Mucosa of stomach (tissue), 1 donor: Measurements from ENCODE around the gene VSTM4.

Source experiments
- H3K27me3 ChIP-seq: one replicate; pipeline ENCODE4 v1.7.0; 2013; ENCODE audit warnings: mild to moderate bottlenecking, low read length; ENCODE audit not compliant: control insufficient read depth, insufficient read depth
- H3K36me3 ChIP-seq: one replicate; pipeline ENCODE4 v1.7.0; 2013; ENCODE audit warnings: low read length; ENCODE audit not compliant: control insufficient read depth, insufficient read depth
- H3K4me1 ChIP-seq: one replicate; pipeline ENCODE4 v1.7.0; 2013; ENCODE audit warnings: mild to moderate bottlenecking, low read length; ENCODE audit not compliant: control insufficient read depth, insufficient read depth
- H3K4me3 ChIP-seq: one replicate; pipeline ENCODE4 v1.7.0; 2013; ENCODE audit warnings: low read length
- H3K9ac ChIP-seq: one replicate; pipeline ENCODE4 v1.7.0; 2013; ENCODE audit warnings: mild to moderate bottlenecking, low read length, moderate library complexity
- H3K9me3 ChIP-seq: one replicate; pipeline ENCODE4 v1.7.0; 2013; ENCODE audit warnings: mild to moderate bottlenecking, low read length, moderate library complexity; ENCODE audit not compliant: control insufficient read depth
- donor health status: Pancreatic carcinoma.

The VSTM4 gene

GRCh38 chr10:49053998-49054692, 61.2 kb downstream of the VSTM4 start:
- Histone ChIP-seq H3K4me1 (no peaks in the 10 kb centered on the region), H3K9ac (no peak overlapping the region), H3K36me3 (no peaks in the 10 kb centered on the region), H3K9me3 (no peaks in the 10 kb centered on the region), H3K4me3 (no peak overlapping the region), H3K27me3 (no peaks in the 10 kb centered on the region)

DNA sequence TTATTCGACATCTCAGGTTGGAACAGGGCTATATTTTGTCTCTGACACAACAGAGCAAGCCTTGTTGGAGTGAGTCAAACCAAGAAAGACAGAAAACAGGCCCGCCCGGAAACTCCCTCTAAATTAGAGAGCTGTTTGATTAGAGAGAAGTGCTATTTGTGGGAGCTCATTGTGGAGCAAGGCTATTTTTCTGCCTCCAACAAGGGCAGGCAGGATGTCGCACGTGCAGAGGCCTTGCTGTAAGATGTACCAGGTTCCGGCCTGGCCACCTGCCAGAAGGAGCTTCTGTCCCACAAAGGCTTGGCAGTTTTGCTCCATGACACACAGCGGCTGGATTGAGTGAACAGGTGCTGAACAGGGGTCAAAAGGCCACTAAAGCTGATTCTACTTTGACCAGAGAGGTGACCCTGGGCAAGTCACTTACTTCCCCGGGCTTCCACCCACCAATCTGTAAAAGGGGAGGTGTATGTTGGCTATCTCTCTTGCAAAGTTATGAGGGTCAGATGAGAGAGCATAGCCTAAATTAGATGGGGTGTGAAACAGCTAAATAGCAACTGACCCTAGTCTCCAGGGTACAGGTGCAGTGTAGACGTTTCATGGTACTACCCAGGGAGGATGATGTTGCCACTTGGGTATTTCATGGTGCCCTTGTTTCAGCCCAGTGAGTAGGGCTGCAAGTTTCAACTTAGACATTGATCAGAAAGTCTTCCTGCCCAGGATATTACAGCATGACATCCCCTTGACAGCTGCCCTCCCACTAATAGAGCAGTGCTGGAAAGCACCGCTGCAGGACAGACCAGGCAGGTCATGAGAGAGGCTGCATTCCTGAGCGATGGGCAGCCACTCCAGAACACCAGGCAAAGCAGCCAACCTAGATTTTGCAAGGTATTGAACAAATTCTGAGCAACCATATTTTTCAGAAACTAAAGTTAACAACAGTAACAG, 62.0 kb downstream of the VSTM4 start:
- no peaks in the 10 kb centered on the region for H3K27me3 ChIP-seq
- H3K9me3 ChIP-seq, result no peaks in the 10 kb centered on the region
- H3K9ac ChIP-seq, result no peak overlapping the region
- H3K36me3 ChIP-seq, result no peaks in the 10 kb centered on the region
- H3K4me3 ChIP-seq, result no peak overlapping the region
- no peaks in the 10 kb centered on the region for H3K4me1 ChIP-seq

- H3K9me3 ChIP-seq, result no peaks in the 10 kb centered on the region
- no peaks in the 10 kb centered on the region for H3K4me1 ChIP-seq
- H3K36me3 ChIP-seq, result no peaks in the 10 kb centered on the region
- no peak overlapping the region for H3K9ac ChIP-seq
- H3K4me3 ChIP-seq, result no peak overlapping the region
- H3K27me3 ChIP-seq, result no peaks in the 10 kb centered on the region
Measured at GRCh38 chr10:49052069-49052468, 63.3 kb downstream of the VSTM4 start.

DNA sequence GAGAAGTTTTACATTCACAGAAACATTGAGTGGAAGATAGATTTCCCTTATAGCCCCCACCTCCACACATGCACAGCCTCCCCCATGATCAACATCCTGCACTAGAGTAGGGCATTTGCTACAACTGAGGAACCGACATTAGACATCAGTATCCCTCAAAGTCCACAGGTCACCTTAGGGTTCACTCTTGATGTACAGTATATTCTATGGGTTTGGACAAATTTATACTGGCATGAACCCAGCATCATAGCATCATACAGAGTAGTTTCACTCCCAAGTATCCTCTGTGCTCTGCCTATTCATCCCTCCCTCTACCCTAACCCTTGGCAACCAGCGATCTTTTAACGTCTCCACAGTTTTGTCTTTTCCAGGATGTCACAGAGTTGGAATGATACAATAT, 64.4 kb downstream of the VSTM4 start:
- H3K27me3 ChIP-seq, result no peaks in the 10 kb centered on the region
- H3K36me3 ChIP-seq, result no peaks in the 10 kb centered on the region
- H3K4me3 ChIP-seq, result no peak overlapping the region
- no peaks in the 10 kb centered on the region for H3K4me1 ChIP-seq
- H3K9ac ChIP-seq, result no peak overlapping the region
- H3K9me3 ChIP-seq, result no peaks in the 10 kb centered on the region

DNA sequence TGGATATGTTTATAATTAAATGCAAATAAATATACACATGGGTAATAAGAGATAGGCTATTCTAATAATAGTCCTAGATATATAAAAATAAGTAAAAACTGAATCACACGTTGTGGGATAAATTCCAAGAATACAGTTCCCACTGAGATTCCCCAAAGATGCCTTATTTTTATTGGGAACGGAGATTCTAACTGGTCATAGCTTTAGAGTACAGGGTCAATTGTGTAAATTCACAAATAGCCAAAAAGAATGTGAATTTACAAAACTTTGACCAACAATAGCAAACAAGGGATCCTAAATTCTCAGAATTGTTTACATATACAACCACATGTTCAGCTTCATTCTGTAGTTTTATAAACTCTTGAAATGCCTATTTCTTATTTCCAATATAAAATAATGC, 65.0 kb downstream of the VSTM4 start:
- Histone ChIP-seq H3K4me3 (no peak overlapping the region), H3K4me1 (no peaks in the 10 kb centered on the region), H3K36me3 (no peaks in the 10 kb centered on the region), H3K9ac (no peak overlapping the region), H3K9me3 (no peaks in the 10 kb centered on the region), H3K27me3 (no peaks in the 10 kb centered on the region)

DNA sequence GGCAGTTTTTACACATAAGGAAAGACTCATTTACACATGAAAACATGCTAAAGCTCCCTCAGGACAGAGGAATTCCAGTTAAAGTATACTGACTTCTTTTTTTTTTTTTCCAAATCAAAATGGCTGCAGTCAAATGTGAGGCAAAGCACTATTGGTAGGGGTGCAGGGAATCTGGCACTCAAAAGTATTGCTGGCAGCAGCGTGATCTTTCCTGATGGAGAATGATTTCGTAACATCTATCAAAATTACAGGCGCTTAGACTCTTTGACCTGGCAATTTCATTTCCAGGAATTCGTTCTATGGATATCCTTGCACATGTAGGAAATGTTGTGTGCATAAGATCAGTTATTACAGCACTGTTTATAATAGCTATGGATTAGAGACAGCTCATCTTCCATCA, 65.7 kb downstream of the VSTM4 start:
- Histone ChIP-seq H3K9ac (no peak overlapping the region), H3K4me3 (no peak overlapping the region), H3K9me3 (no peaks in the 10 kb centered on the region), H3K4me1 (no peaks in the 10 kb centered on the region), H3K36me3 (no peaks in the 10 kb centered on the region), H3K27me3 (no peaks in the 10 kb centered on the region)

DNA sequence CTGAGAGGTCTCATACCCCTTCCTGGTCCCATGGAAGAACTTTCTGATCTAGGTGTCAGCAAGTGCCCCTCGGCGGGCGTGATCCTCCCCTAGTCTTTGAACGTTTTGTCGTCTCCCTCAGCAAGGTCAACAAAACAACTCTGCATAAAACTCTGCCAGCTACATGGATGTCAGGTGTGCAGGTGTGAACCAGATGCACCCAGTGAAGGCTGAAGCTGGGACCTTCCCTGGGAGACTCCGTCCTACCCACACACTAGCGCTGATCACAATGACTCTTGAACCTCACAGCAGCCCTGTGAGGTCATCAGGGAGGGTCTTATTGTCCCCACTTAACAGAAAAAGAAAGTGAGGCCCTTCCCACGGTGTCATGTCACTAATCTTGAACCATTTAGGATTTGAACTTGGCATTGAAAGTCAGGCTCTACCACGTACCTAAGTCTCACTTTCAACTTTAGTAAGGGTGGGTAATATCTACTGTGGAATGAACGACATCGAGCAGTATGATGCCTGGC, 68.1 kb downstream of the VSTM4 start:
- Histone ChIP-seq H3K9ac (no peak overlapping the region), H3K36me3 (no peaks in the 10 kb centered on the region), H3K9me3 (no peaks in the 10 kb centered on the region)

DNA sequence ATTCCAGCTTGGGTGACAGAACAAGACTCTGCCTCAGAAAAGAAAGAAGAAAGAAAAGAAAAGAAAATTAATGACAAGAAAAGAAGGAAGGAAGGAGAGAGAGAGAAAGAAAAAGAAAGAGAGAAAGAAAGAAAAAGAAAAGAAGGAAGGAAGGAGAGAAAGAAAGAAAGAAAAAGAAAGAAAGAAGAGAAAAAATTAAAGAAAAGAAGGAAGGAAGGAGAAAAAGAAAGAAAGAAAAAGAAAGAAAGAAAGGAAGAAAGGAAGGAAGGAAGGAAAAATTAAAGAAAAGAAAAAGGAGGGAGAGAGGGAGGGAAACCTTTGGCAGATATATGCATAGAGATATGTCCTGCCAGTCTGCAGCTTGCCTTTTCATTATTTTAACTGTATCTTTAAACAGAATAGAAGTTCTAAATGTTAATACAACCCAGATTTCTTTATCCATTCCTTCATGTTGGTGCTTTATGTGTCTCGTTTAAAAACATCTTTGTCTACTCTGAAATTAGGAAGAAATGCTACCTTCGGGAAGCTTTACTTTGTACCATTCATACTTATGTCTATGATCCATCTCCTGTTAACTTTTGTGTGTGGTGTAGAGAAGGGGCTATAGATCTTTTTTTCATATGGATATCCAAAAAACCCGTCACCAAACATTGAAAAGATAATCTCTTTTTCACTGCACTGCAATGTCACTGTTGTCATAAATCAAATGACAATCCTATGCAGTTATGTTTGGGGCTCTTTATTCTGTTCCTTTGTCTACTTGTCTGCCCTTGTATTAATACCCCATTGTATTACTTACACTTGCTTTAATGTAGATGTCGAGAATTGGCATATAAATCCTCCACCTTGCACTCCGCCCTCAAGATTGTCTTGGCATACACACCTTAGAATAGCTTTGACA, 70.8 kb downstream of the VSTM4 start:
- no peaks in the 10 kb centered on the region for H3K4me1 ChIP-seq

More for the DNA sequence above, 68.1 kb downstream of the VSTM4 start:
- Histone ChIP-seq H3K27me3 (no peaks in the 10 kb centered on the region), H3K4me3 (no peak overlapping the region), H3K4me1 (no peaks in the 10 kb centered on the region)

GRCh38 chr10:49040601-49041000, 74.7 kb downstream of the VSTM4 start:
- Histone ChIP-seq H3K9me3 (no peaks in the 10 kb centered on the region), H3K4me1 (no peaks in the 10 kb centered on the region), H3K4me3 (no peak overlapping the region), H3K27me3 (no peaks in the 10 kb centered on the region), H3K36me3 (no peaks in the 10 kb centered on the region), H3K9ac (no peak overlapping the region)

More for the DNA sequence above, 70.8 kb downstream of the VSTM4 start:
- H3K9me3 ChIP-seq, result no peaks in the 10 kb centered on the region
- H3K4me3 ChIP-seq, result no peak overlapping the region
- H3K9ac ChIP-seq, result no peak overlapping the region
- no peaks in the 10 kb centered on the region for H3K36me3 ChIP-seq
- no peaks in the 10 kb centered on the region for H3K27me3 ChIP-seq

DNA sequence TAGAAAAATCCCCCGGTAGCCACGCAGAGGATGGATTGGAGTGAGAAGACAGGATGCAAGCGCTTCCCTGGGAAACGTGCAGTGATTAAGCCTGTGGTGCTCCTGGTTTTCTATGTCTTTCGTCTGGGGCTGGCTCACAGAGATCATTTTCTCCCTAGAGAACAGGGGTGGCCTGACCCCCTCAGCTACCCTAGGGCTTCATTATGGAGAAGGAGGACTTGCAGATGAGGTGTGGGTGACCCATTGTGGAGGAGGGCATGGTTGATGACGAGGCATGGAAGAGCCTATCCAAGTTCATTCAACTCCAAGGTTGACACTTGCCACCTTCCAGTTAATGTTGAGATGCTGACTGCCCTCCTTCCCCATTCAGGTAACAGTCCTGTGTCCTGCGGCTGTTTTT, 75.9 kb downstream of the VSTM4 start:
- H3K27me3 ChIP-seq, result no peaks in the 10 kb centered on the region
- H3K9me3 ChIP-seq, result no peaks in the 10 kb centered on the region
- no peaks in the 10 kb centered on the region for H3K36me3 ChIP-seq
- H3K9ac ChIP-seq, result no peak overlapping the region
- no peak overlapping the region for H3K4me3 ChIP-seq
- H3K4me1 ChIP-seq, result no peaks in the 10 kb centered on the region

DNA sequence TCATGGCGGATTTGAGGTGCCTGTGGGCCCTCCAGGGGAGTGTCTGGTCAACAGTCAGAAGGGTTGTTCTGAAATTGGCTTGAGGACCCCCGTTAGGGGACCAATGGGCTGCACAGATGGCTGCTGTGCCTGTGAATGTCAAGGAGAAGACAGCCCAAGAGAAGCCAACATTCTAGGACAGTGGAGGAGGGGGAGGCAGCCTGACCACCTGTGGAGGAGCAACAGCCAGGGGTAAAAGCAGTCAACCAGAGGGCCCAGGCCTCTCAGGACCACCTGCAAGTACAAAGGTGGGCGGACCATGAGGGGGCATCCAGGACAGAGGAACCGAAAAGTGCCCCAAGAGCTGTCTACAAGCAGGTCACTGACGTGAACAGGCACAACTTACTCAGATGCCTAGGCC, 76.6 kb downstream of the VSTM4 start:
- no peaks in the 10 kb centered on the region for H3K36me3 ChIP-seq
- H3K9ac ChIP-seq, result no peak overlapping the region
- H3K9me3 ChIP-seq, result no peaks in the 10 kb centered on the region
- no peaks in the 10 kb centered on the region for H3K27me3 ChIP-seq
- no peak overlapping the region for H3K4me3 ChIP-seq
- H3K4me1 ChIP-seq, result no peaks in the 10 kb centered on the region
